Stimulated activated naive CD4-positive, alpha-beta T cell (primary cell): Measurements from ENCODE around the gene PLEKHS1.
"Not testable (repeated sequence)": the region's sequence is repeated elsewhere in the genome, so short reads cannot be mapped to it uniquely, and the experiment has no call there.

Experiments
- DNase-seq, 6 experiments: peaks; one replicate each; lab custom pipeline; 2025; lab: John Stamatoyannopoulos, UW

The PLEKHS1 gene

GRCh38 chr10:113740850-113741249, 10.6 kb upstream of the PLEKHS1 start:
- no peak for DNase-seq

GRCh38 chr10:113742466-113742865, 9.0 kb upstream of the PLEKHS1 start:
- DNase-seq = no peak

GRCh38 chr10:113743594-113743993, 7.9 kb upstream of the PLEKHS1 start:
- no peak for DNase-seq

GRCh38 chr10:113745374-113745773, 6.1 kb upstream of the PLEKHS1 start:
- DNase-seq = no peak

GRCh38 chr10:113746217-113746957, 5.1 kb upstream of the PLEKHS1 start:
- DNase-seq = no peak

- no peak for DNase-seq
Observed at GRCh38 chr10:113752553-113752952, 1.1 kb downstream of the PLEKHS1 start.

GRCh38 chr10:113753020-113753692, 1.7 kb downstream of the PLEKHS1 start:
- DNase-seq = no peak

- DNase-seq = no peak
Observed at GRCh38 chr10:113754125-113754524, 2.6 kb downstream of the PLEKHS1 start.

- DNase-seq = no peak
Observed at GRCh38 chr10:113754768-113755167, 3.3 kb downstream of the PLEKHS1 start.

GRCh38 chr10:113756940-113757543, 5.6 kb downstream of the PLEKHS1 start:
- DNase-seq = no peak

- no peak for DNase-seq
Observed at GRCh38 chr10:113762083-113762482, 10.6 kb downstream of the PLEKHS1 start.

- no peak for DNase-seq
Observed at GRCh38 chr10:113764582-113764981, 13.1 kb downstream of the PLEKHS1 start.

GRCh38 chr10:113765910-113766309, 14.4 kb downstream of the PLEKHS1 start:
- DNase-seq = no peak

- no peak for DNase-seq
Observed at GRCh38 chr10:113767222-113767621, 15.7 kb downstream of the PLEKHS1 start.

- DNase-seq = no peak
Observed at GRCh38 chr10:113770346-113770745, 18.9 kb downstream of the PLEKHS1 start.

- DNase-seq = not testable (repeated sequence)
Observed at GRCh38 chr10:113771131-113771530, 19.6 kb downstream of the PLEKHS1 start.

- DNase-seq = no peak
Observed at GRCh38 chr10:113775686-113776294, 24.3 kb downstream of the PLEKHS1 start.

GRCh38 chr10:113776553-113776952, 25.1 kb downstream of the PLEKHS1 start:
- no peak for DNase-seq

- no peak for DNase-seq
Observed at GRCh38 chr10:113780681-113781250, 29.3 kb downstream of the PLEKHS1 start.

GRCh38 chr10:113782367-113782766, 30.9 kb downstream of the PLEKHS1 start:
- no peak for DNase-seq

- no peak for DNase-seq
Observed at GRCh38 chr10:113782986-113783704, 31.7 kb downstream of the PLEKHS1 start.

- no peak for DNase-seq
Observed at GRCh38 chr10:113788604-113789083, 37.2 kb downstream of the PLEKHS1 start.
